Glutamatergic neuron (in vitro differentiated cells): ENCODE results near the gene GMDS. TPM values are rescaled to one million over a fixed set of nuclear protein-coding genes. Genes with fewer than 3 reads are reported as not detected.

Experiments
- DNase-seq: peaks from one replicate; pipeline ENCODE4 v3.0.0; 2022
- H3K27ac Mint-ChIP-seq: one replicate; pipeline ENCODE4 v1.8.0; 2020; ENCODE audit warnings: mild to moderate bottlenecking, mixed read lengths, inconsistent platforms; ENCODE audit not compliant: unreplicated experiment
- H3K27me3 Mint-ChIP-seq: one replicate; pipeline ENCODE4 v1.8.0; 2020; ENCODE audit warnings: mild to moderate bottlenecking, moderate library complexity, mixed read lengths, inconsistent platforms; ENCODE audit not compliant: unreplicated experiment
- H3K36me3 Mint-ChIP-seq: one replicate; pipeline ENCODE4 v1.8.0; 2020; ENCODE audit warnings: mild to moderate bottlenecking, mixed read lengths, inconsistent platforms; ENCODE audit not compliant: unreplicated experiment
- H3K4me1 Mint-ChIP-seq: one replicate; pipeline ENCODE4 v1.8.0; 2020; ENCODE audit warnings: mild to moderate bottlenecking, low read depth, mixed read lengths, inconsistent platforms; ENCODE audit not compliant: unreplicated experiment
- H3K4me3 Mint-ChIP-seq: one replicate; pipeline ENCODE4 v1.8.0; 2020; ENCODE audit warnings: mild to moderate bottlenecking, mixed read lengths, inconsistent platforms; ENCODE audit not compliant: unreplicated experiment
- H3K9me3 Mint-ChIP-seq: one replicate; pipeline ENCODE4 v1.8.0; 2020; ENCODE audit warnings: mild to moderate bottlenecking, moderate library complexity, mixed read lengths, inconsistent platforms; ENCODE audit not compliant: unreplicated experiment
- total RNA-seq: library from RNA; stranded (reverse); fragmentation: NEBNext Ultra II Directional; extraction: Animal tissue kit (Norgen Biotek cat#: 25700); gene quantifications from one replicate; pipeline ENCODE4 v1.2.1, GENCODE V29; 2021; ENCODE audit not compliant: unreplicated experiment
- TF ChIP-seq, protein P1 (sequence below): fragments of 200-600 bp; sonication (generic); IDR thresholded peaks from one replicate; pipeline ENCODE4 v1.5.0; 2021; ENCODE audit not compliant: partially characterized antibody, unreplicated experiment

Gene GMDS
- total RNA-seq, 1 donor from 2014 or later = 8.9 TPM

DNA sequence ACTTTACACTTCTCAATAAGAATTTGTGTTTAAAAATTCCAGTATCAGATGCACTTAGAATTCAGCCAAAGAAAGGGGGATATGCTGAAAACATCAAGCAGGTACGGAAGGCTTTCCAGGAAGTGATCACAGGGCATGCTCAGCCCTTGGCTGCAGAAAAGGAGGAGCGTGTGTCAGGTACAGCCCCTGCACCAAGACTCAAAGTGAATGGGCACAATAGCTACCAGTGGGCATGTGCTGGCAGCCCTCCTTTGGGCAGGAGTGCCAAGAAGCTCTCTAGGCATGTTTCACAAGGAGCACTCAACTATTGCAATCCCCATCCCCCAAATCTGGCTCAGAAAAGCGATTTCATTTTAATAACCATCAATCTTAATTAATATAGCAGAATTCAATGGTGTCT lies 298.8 kb downstream of the GMDS start:
- Mint-ChIP-seq H3K27ac (no peak overlapping the region), H3K9me3 (no peaks in the 10 kb centered on the region), H3K36me3 (no peaks in the 10 kb centered on the region), H3K4me1 (peaks cover 5% of the 10 kb centered on the region), H3K27me3 (peaks cover 5% of the 10 kb centered on the region), H3K4me3 (no peak overlapping the region)
- TF ChIP-seq, protein P1, sequence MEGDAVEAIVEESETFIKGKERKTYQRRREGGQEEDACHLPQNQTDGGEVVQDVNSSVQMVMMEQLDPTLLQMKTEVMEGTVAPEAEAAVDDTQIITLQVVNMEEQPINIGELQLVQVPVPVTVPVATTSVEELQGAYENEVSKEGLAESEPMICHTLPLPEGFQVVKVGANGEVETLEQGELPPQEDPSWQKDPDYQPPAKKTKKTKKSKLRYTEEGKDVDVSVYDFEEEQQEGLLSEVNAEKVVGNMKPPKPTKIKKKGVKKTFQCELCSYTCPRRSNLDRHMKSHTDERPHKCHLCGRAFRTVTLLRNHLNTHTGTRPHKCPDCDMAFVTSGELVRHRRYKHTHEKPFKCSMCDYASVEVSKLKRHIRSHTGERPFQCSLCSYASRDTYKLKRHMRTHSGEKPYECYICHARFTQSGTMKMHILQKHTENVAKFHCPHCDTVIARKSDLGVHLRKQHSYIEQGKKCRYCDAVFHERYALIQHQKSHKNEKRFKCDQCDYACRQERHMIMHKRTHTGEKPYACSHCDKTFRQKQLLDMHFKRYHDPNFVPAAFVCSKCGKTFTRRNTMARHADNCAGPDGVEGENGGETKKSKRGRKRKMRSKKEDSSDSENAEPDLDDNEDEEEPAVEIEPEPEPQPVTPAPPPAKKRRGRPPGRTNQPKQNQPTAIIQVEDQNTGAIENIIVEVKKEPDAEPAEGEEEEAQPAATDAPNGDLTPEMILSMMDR = no peak
- DNase-seq = no peak

DNA sequence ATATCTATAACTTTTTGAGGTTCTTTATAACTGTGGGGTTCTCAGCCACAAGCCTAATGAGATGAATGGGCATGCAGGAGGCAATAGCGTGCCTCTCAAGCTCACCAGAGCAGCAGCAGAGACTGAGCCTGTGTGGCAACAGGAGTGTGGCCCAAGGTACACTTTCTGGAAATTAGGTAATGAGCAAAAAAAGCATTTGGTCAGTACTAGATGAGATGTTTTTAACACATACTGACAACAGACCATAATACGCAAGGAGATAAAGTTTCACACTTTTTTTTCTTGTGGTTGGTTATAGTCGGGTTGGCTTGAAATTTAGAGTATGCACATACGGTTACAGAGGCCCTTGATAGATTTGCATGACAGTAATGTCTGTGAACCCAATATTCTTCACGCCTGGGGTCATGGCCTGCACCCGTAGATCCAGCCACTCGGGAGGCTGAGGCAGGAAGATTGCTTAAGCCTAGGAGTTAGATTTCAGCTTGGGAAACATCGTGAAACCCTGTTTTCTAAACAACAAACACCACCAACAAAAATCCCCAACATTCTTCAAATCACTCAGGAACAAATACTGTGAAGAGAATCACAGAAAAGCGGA lies 300.1 kb downstream of the GMDS start:
- Mint-ChIP-seq H3K9me3 (no peaks in the 10 kb centered on the region), H3K4me3 (no peak overlapping the region), H3K27ac (no peak overlapping the region), H3K4me1 (no peaks in the 10 kb centered on the region), H3K36me3 (no peaks in the 10 kb centered on the region), H3K27me3 (peaks cover 2% of the 10 kb centered on the region)
- no peak for DNase-seq
- TF ChIP-seq, protein P1 = no peak

DNA sequence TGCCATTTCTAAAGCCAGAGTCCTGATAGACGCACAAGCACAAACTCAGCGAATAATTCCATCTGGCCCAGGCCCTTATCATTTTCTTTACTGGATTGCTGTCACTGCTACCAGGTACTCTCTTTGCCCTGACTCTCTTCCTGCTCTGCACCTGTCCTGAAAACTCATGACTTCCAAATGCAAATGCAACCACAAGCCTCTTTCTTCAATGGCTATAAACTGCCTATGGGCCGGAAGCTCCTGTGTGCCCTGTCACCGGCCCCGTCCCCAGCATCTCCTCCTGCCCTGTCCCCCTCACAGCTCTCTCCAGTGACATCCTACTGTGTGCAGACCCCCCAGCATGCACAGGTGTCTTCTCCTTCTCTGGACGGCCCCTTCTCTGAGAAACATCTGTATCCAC lies 302.6 kb downstream of the GMDS start:
- no peak for DNase-seq
- Mint-ChIP-seq H3K9me3 (no peaks in the 10 kb centered on the region), H3K36me3 (no peaks in the 10 kb centered on the region), H3K4me1 (no peaks in the 10 kb centered on the region), H3K27me3 (peaks cover 2% of the 10 kb centered on the region), H3K4me3 (no peak overlapping the region), H3K27ac (no peak overlapping the region)
- TF ChIP-seq, protein P1 = no peak

DNA sequence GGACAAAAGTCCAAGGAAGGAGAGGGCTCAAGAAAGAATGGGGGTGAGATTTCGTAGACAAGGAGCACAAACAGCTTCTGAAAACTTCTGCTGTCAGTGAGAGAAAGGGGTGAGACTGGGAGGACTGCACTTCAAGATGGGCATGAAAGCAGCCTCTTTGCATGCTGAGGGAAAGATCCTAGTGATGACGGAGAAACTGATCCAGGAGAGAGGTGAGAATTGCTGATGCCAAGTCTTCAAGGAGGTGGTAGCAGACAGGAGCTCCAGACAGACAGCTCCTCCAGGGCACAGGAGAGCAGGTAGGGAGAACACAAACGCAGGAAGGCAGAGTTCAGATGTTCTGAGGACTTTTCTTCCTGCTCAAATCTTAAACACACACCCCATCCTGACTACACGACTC lies 303.9 kb downstream of the GMDS start:
- Mint-ChIP-seq H3K27me3 (peaks cover 2% of the 10 kb centered on the region), H3K4me1 (no peaks in the 10 kb centered on the region), H3K27ac (no peak overlapping the region), H3K9me3 (no peaks in the 10 kb centered on the region), H3K4me3 (no peak overlapping the region), H3K36me3 (no peaks in the 10 kb centered on the region)
- DNase-seq = no peak
- TF ChIP-seq, protein P1 = no peak

DNA sequence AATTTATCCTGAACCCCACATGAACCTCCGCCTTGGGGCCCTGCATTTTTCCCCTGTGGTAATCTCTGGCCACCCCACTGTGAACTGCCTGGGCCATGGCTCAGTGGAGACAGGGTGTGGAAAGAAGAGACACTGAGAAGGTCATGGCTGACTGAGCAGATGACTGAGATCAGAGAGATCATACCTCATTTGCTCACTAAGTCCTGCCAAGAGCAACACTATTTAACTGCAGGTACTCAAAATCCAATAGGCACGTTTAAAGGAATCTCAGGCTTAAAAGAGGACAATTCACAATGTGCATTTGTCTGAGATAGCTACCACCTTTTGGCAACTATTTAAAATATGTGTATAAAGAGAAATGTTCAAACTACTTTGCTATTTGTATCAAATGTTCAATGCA lies 305.0 kb downstream of the GMDS start:
- Mint-ChIP-seq H3K27ac (no peak overlapping the region), H3K4me3 (no peak overlapping the region), H3K27me3 (no peaks in the 10 kb centered on the region), H3K9me3 (no peaks in the 10 kb centered on the region), H3K36me3 (no peaks in the 10 kb centered on the region), H3K4me1 (no peaks in the 10 kb centered on the region)
- TF ChIP-seq, protein P1 = no peak
- no peak for DNase-seq
